KBM-7 (cell line): ENCODE results near the gene RAD23A.
"Not testable (repeated sequence)": the region's sequence is repeated elsewhere in the genome, so short reads cannot be mapped to it uniquely, and the experiment has no call there.

Source experiments
- DNase-seq: peaks from one replicate; pipeline ENCODE4 v3.0.0-alpha.2; 2015
- in situ Hi-C: fragments of 300-500 bp; cut with MboI; formaldehyde crosslinking; loops from 2 replicates; pipeline ENCODE4 v1.14.3; 2020; ENCODE audit warnings: low sequenced_read_pairs, low pct_unique_long_range_greater_than_20kb, mixed read lengths

Gene RAD23A

GRCh38 chr19:12945479-12946091 is at the start of gene RAD23A:
TSS of gene RAD23A (plus strand) at chr19:12945862. CDS start at chr19:12945949, 87 bp downstream.
- peak; percentile 98 for DNase-seq
- in situ Hi-C loops = no loop called here

- in situ Hi-C loops = no loop called here
- no peak for DNase-seq
These were observed 49.2 kb upstream of the RAD23A start for GRCh38 chr19:12896460-12896859.

GRCh38 chr19:12899891-12900518 is 45.7 kb upstream of the RAD23A start:
- DNase-seq = no peak
- in situ Hi-C loops = no loop called here

GRCh38 chr19:12907166-12907565 is 38.5 kb upstream of the RAD23A start:
- in situ Hi-C loops = no loop called here
- DNase-seq = no peak

GRCh38 chr19:12912571-12912970 is 33.1 kb upstream of the RAD23A start:
- in situ Hi-C loops = no loop called here
- DNase-seq = no peak

- DNase-seq = peak; percentile 89
- in situ Hi-C loops = no loop called here
These were observed 32.6 kb upstream of the RAD23A start for GRCh38 chr19:12913011-12913561.

GRCh38 chr19:12913851-12914690 is 31.6 kb upstream of the RAD23A start:
- DNase-seq = peak; percentile 93
- in situ Hi-C loops = no loop called here

GRCh38 chr19:12915860-12916259 is 29.8 kb upstream of the RAD23A start:
- DNase-seq, in situ Hi-C loops: not testable (repeated sequence)

- DNase-seq = no peak
- in situ Hi-C loops = no loop called here
These were observed 27.4 kb upstream of the RAD23A start for GRCh38 chr19:12918253-12918652.

- DNase-seq = no peak
- in situ Hi-C loops = no loop called here
These were observed 24.6 kb upstream of the RAD23A start for GRCh38 chr19:12921047-12921446.

- DNase-seq = no peak
- in situ Hi-C loops = no loop called here
These were observed 22.7 kb upstream of the RAD23A start for GRCh38 chr19:12922959-12923358.

- no peak for DNase-seq
- in situ Hi-C loops = no loop called here
These were observed 20.9 kb upstream of the RAD23A start for GRCh38 chr19:12924621-12925310.

GRCh38 chr19:12930002-12930645 is 15.5 kb upstream of the RAD23A start:
- in situ Hi-C loops = no loop called here
- DNase-seq = peak; percentile 54

- DNase-seq = no peak
These were observed 13.0 kb upstream of the RAD23A start for GRCh38 chr19:12932392-12933286.

GRCh38 chr19:12933287-12934072 is 12.2 kb upstream of the RAD23A start, which contains the start of gene FARSA:
TSS of gene FARSA (minus strand) at chr19:12933711. CDS start at chr19:12933696, 15 bp downstream.
- in situ Hi-C loops = no loop called here
- peak; percentile 90 for DNase-seq

More at GRCh38 chr19:12932392-12933286, 13.0 kb upstream of the RAD23A start:
- in situ Hi-C loops = no loop called here

- DNase-seq = no peak
- in situ Hi-C loops = no loop called here
These were observed 10.6 kb upstream of the RAD23A start for GRCh38 chr19:12935071-12935470.

GRCh38 chr19:12936582-12936981 is 9.1 kb upstream of the RAD23A start:
- in situ Hi-C loops = no loop called here
- DNase-seq = peak; percentile 58
